ENCODE measurements around the gene SPG21.

SPG21 gene

DNA sequence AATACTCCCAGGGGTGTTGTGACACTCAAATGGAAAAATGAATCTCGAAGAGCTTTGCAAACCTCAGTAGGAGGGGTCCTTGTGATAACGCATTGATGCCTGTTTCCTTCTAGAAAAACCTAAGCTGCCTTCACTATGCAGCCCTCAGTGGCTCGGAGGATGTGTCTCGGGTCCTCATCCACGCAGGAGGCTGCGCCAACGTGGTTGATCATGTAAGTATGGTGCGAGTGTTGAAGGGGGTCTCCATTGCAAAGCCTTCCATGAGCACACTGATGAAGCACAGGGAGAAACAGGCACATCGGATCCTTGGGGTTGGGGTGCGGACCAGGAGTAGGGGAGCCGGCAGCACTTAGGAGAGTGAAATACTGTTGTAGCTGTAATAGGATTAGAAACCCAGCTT is 55.7 kb downstream of the SPG21 start:
- DNase-seq, result no peak

DNA sequence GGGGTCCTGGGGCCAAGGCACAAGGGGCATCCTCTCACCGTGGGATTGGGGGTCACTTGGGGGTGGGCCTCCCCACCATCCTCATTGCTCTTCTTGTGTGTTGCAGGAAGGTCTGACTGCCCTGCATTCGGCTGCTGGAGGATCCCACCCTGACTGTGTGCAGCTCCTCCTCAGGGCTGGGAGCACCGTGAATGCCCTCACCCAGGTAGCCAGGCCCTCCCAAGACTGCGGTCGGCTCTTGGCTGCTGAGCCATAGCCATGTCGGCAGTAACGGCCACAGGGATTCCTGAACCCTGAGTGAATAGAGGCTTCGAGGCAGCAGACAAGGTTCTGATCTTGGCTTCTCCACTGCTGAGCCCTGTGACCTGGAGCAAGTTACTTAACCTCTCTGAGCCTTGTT is 58.3 kb downstream of the SPG21 start:
- no peak for DNase-seq

GRCh38 chr15:64930778-64931371 is 58.8 kb downstream of the SPG21 start:
- DNase-seq, result no peak

DNA sequence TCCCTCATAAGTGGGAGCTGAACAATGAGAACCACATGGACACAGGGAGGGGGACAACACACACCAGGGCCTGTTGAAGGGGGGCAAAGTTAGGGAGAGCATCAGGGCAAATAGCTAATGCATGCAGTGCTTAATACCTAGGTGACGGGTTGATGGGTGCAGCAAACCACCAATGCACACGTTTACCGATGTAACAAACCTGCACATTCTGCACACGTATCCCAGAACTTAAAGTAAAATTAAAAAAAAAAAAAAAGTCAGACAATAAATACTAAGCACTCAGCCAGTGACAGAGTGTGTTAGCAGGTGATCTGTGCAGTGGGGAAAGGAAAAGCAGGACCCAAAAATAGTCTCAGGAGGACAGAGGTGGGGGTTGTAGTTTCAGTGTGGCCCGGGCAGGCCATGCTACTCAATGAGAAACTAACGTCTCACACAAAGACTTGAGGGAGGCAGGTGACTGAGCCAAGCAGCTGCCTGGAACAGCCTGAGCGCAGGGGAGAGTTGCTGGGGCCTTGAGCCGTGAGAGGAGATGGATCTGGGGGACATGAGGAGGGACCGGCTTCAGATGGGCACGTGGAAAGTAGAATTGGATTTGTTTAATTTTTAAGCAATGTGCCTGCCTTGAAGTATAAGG is 59.6 kb downstream of the SPG21 start:
- DNase-seq, result no peak

- DNase-seq, result no peak
Observed at GRCh38 chr15:64928626-64929220, 61.0 kb downstream of the SPG21 start.

DNA sequence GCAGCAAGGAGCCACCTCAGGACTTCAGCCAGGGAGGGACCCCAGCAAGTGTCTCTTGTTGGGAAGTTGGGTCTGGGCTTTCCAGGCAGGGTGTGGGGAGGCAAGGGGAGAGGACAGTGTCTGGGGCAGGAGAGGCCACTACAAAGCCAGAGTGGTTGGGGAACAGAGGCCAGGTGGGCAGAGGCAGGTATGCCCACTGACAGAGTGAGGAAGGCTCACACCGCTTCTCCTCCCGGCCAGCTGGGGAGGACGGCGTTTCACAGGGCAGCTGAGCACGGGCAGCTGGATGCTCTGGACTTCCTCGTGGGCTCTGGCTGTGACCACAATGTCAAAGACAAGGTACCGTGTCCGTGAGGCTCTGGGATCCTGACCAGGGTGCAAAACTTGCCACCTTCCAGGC is 63.1 kb downstream of the SPG21 start:
- DNase-seq, result no peak

DNA sequence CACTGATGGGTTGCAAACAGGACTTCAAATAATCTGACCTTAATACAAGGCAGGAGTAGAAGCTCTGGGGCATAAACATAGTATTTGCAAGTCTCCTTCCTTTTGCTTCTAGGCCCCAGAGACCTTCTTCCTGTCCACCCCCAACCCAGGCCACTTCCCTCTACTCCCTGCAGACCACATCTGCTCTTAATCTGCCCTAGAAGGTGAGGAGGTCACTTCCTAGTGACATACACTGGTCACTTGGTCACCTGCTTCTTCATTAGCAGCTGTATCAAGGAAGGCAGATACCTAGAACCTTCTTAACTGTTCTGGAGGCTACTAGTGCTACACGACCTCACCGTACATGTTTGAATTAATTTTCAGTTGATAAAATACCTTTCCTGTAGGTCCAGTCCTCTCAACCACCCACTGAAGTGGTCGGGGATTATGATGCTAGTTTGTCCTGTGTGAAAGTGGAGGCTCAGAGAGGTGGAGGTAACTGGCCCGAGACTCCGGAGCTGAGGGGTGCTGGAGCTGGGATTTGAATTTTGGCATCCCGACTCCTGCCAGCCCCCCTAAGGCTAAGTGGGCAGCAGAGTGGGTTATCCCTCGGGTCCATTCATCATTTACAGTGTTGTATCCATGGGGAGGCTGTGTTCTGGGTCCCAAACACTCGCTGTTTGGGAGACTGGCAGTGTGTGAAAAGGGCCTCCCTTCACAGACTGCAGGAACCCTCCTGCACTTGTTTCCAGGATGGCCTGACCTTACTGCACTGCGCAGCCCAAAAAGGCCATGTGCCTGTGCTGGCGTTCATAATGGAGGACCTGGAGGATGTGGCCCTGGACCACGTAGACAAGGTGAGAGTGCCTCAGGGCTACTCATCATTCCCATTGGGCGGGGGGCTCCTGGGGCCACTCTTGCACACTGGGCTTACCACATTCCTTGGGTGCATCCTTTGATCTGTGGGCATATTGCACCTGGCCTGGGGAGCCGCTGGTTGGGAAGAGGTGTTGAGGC is 64.1 kb downstream of the SPG21 start:
- DNase-seq, result no peak

DNA sequence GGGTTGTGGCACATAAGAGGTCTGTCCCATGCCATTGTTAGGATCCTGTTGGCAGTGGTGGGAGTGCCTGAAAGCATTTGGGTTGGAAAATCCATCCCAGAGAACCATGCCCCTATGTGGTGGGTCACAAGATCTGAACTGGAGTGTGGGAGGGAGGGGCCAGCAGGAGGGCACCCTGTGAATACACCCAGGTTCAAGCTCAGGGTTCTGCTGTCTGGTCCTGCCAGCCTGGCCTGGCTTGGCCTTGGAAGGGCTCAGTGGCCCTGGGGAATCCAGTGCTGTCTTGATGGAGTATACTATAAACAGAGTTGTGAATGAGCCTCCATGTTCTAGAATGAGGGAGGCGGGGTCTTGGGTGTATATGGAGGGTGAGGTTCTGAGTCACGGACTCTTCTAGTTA is 66.2 kb downstream of the SPG21 start:
- DNase-seq, result no peak

DNA sequence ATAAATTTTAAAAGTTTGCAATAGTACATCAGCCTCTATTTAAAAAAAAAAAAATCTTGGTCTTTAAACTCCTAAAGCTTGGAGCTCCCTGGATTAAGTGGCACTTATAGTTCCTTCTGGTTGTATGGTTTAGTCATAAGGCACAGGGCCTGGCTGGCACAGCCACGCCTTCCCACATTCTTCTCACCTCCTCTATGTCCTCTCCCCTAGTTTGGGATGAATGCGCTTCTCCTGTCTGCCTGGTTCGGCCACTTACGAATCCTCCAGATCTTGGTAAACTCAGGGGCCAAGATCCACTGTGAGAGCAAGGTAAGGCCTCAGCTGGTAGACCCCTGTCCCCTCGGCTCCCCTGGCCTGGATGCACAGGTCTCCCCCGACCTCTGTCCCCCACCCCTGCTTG is 68.0 kb downstream of the SPG21 start:
- DNase-seq, result no peak

DNA sequence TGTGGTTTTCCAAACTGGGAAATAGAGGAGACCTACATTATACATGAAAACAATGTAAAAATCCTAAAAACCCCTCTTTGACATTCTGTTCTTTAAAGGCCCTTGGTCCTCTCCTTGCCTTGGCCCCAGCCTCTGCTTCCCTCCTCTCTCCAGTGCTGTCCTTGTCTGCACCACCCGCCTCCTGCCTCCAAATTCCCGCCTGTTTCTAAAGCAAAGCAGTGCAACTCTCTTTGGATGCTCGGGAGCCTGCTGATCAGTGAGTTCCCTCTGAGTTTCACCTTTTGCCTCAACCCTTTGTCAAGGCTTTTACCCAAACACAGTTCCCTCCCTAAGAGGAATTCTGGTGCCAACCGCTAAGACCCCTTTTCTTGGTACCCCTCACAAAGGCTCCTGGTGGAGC is 70.0 kb downstream of the SPG21 start:
- no peak for DNase-seq

DNA sequence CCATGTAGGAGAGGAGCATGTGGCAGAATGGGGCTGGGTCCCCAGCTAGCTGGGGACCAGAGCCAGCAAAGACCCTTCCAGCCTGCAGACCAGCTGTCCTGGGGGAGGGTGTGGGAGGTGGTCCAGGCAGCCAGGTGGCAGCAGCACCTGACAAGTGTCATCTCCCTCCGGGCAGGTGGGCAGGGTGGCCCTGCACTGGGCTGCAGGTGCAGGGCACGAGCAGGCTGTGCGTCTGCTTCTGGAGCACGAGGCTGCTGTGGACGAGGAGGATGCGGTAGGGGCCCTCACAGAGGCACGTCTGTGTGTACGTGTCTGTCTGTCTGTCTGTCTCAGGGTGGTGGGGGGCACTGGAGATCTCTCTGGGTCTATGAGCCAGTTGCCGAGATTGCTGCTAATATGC is 72.5 kb downstream of the SPG21 start:
- DNase-seq, result no peak

GRCh38 chr15:64916365-64916764 is 73.3 kb downstream of the SPG21 start:
- no peak for DNase-seq

DNA sequence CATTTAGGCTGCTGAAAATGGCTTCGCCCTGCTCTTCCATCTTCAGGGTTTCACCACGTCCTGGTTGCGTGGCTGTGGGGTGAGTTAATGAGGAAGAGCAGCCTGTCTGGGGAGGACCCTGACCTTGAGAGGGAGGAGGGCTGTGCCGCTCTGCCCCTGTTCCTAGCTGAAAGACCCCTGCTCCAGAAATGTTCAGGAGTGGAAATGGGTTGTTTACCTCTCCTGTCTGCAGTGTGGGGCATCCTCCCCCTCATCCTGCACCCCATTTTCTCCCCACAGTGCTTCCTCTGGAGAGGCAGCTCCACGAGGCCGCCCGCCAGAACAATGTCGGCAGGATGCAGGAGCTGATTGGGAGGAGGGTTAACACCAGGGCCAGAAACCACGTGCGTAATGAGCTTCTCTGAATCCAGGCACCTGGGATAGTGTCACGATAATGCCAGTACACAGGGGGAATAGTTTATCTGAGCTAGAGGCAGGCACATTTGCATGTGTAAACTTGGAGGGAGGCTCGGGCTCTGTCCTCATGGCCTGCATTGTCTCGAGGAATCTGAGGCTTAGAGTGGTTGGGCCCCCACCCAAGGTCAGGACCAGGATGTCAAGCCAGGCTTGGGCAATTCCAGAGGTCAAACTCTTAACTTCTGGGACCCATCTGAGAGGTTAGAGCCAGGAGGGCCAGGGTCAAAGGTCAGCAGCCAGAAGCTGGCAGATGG is 74.0 kb downstream of the SPG21 start:
- no peak for DNase-seq
